ENCODE data around the gene ZNF622. TPM values are rescaled to one million over a fixed set of nuclear protein-coding genes. Genes with fewer than 3 reads are reported as not detected.
A peak's percentile ranks its signal among the peaks of the same experiment; 100 is the strongest.

ZNF622 gene
- total and polyA plus RNA-seq, 8 donors = 19.7 to 29.5 (median 20.8) TPM

- H3K9me3 ChIP-seq = no peaks in the 10 kb centered on the region
- TF ChIP-seq, protein P1, sequence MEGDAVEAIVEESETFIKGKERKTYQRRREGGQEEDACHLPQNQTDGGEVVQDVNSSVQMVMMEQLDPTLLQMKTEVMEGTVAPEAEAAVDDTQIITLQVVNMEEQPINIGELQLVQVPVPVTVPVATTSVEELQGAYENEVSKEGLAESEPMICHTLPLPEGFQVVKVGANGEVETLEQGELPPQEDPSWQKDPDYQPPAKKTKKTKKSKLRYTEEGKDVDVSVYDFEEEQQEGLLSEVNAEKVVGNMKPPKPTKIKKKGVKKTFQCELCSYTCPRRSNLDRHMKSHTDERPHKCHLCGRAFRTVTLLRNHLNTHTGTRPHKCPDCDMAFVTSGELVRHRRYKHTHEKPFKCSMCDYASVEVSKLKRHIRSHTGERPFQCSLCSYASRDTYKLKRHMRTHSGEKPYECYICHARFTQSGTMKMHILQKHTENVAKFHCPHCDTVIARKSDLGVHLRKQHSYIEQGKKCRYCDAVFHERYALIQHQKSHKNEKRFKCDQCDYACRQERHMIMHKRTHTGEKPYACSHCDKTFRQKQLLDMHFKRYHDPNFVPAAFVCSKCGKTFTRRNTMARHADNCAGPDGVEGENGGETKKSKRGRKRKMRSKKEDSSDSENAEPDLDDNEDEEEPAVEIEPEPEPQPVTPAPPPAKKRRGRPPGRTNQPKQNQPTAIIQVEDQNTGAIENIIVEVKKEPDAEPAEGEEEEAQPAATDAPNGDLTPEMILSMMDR (IDR thresholded peaks at IDR 0.05) = peak; percentile 65 to 72
- H3K27ac ChIP-seq = peak overlapping the region; percentile 47 to 71
- H3K27me3 ChIP-seq = no peaks in the 10 kb centered on the region
- ATAC-seq (peak; percentile 92), DNase-seq (peak; percentile 42 to 74 (median 66))
- no peak overlapping the region for H3K4me3 ChIP-seq
- H3K4me1 ChIP-seq = peaks cover 10 to 32% of the 10 kb centered on the region in 2 donors
- H3K36me3 ChIP-seq = peaks cover 0 to 66% of the 10 kb centered on the region in 2 donors
- intact Hi-C loops (cut with DNase I) = no loop called here
Observed at GRCh38 chr5:16456103-16456832, 9.3 kb downstream of the ZNF622 start.

DNA sequence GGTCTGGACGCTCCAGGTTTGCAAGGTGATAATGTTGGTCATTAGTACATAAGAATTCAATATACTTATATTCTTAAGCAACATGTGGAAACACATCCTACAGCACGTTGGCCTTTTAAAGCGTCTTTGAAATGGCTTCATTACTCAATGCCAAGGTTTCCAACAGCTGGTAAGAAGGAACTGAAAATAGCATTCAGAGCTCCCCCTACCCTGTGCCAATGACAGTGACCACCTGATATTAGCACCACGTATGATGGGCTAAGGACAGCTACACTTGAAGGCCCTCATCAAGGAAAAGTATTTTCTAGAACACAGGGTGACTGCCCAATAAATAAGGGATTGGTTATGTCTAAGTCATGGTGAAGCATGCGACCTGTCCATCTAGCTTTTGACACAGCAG is 9.9 kb downstream of the ZNF622 start:
- peak overlapping the region; percentile 21 to 71 for H3K27ac ChIP-seq

DNA sequence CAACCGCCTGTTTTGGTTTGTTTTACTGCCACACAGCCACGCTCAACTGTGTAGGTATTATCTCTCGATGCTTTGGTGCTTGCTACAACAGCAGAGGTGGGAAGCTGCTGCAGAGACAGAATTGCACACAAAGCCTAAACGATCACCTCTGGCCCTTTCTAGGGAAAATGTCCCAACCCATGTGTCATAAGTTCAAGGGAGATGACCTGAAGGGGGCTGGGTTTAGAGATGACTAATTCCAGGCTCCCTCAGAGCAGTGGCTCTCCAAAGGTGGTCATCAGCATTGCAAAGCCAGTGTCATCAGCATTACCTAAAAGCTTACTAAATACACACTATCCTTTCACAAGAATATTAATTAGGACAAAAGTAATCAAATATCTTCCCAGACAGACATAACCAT is 10.9 kb downstream of the ZNF622 start:
- Histone ChIP-seq H3K4me1 (peaks cover 10 to 32% of the 10 kb centered on the region in 2 donors), H3K4me3 (no peak overlapping the region), H3K27me3 (no peaks in the 10 kb centered on the region), H3K9me3 (no peaks in the 10 kb centered on the region), H3K36me3 (peaks cover 0 to 70% of the 10 kb centered on the region in 2 donors), H3K27ac (peak overlapping the region in 1 of 2 donors; percentile 71)
- TF ChIP-seq, protein P1 (IDR thresholded peaks at IDR 0.05) = no peak
- no peak for DNase-seq
- ATAC-seq = no peak
- intact Hi-C loops (cut with DNase I) = no loop called here

More for the DNA sequence above, 9.9 kb downstream of the ZNF622 start:
- intact Hi-C loops (cut with DNase I) = no loop called here
- H3K36me3 ChIP-seq = peaks cover 0 to 66% of the 10 kb centered on the region in 2 donors
- peaks cover 10 to 32% of the 10 kb centered on the region in 2 donors for H3K4me1 ChIP-seq
- DNase-seq (no peak), ATAC-seq (no peak)
- H3K4me3 ChIP-seq = no peak overlapping the region
- TF ChIP-seq, protein P1 (IDR thresholded peaks at IDR 0.05) = no peak
- H3K27me3 ChIP-seq = no peaks in the 10 kb centered on the region
- H3K9me3 ChIP-seq = no peaks in the 10 kb centered on the region

DNA sequence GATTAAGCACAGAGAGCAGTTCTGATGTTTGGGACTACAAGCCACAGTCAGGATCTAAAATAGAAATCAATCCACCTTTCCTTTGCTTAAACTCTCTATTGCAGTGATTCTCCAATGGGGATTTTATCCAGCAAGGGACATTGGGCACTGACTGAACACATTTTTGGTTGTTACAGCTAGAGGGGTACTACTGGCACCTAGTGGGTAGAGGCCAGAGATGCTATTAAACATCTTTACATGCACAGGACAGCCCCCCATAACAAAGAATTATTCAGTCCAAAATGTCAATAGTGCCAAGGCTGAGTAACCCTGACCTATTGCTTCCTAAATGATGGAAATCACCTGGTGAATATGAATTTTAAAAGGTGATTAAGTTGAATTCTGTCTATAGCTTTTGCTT is 12.0 kb downstream of the ZNF622 start:
- TF ChIP-seq, protein P1 (IDR thresholded peaks at IDR 0.05) = no peak
- H3K9me3 ChIP-seq = no peaks in the 10 kb centered on the region
- no peaks in the 10 kb centered on the region for H3K27me3 ChIP-seq
- intact Hi-C loops (cut with DNase I) = no loop called here
- peak in 1 of 4 donors; percentile 6 for DNase-seq
- peaks cover 10 to 32% of the 10 kb centered on the region in 2 donors for H3K4me1 ChIP-seq
- H3K4me3 ChIP-seq = no peak overlapping the region
- H3K27ac ChIP-seq = no peak overlapping the region
- ATAC-seq = no peak
- peaks cover 0 to 75% of the 10 kb centered on the region in 2 donors for H3K36me3 ChIP-seq

- Histone ChIP-seq H3K9me3 (no peaks in the 10 kb centered on the region), H3K4me1 (peaks cover 0 to 8% of the 10 kb centered on the region in 2 donors), H3K4me3 (no peak overlapping the region), H3K36me3 (peaks cover 0 to 90% of the 10 kb centered on the region in 2 donors), H3K27ac (no peak overlapping the region), H3K27me3 (no peaks in the 10 kb centered on the region)
- TF ChIP-seq, protein P1 (IDR thresholded peaks at IDR 0.05) = no peak
- DNase-seq (no peak), ATAC-seq (no peak)
- intact Hi-C loops (cut with DNase I) = no loop called here
Observed at GRCh38 chr5:16450163-16450562, 15.4 kb downstream of the ZNF622 start.
